COLO829 (cell line): ENCODE data around the gene LRRK1.

ENCODE experiments used
- DNase-seq: peaks from one replicate; pipeline ENCODE4 v3.0.0; 2012; ENCODE audit warnings: low spot score

Gene LRRK1

DNA sequence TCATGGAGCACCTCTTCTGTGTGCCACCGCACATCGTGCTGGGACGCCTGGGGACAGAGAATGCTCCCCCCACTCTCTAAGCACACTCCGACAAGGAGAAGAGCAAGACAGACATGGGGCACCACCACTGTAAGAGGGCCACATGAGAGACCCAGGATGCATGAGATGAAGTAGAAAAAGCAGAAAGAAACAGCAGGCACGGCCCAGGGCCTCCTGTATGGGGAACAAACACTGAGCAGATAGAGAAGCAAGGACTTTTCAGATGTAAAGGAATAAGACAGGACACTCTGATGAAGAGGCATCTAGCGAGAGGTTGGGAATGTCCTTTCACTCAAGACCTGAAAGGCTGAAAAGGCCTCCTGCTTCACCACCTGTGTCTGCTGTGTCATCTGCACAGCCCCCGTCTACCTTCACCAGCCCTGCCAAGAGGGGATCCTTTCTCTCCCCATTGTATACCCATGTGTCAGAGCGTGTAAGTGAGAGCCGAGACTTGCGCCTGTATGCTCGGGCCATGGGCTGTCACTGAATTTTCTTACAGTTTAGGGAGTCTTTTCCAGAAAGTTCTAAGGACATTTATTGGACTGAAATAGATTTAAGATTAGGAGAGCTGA is 125.6 kb downstream of the LRRK1 start:
- DNase-seq: no peak

DNA sequence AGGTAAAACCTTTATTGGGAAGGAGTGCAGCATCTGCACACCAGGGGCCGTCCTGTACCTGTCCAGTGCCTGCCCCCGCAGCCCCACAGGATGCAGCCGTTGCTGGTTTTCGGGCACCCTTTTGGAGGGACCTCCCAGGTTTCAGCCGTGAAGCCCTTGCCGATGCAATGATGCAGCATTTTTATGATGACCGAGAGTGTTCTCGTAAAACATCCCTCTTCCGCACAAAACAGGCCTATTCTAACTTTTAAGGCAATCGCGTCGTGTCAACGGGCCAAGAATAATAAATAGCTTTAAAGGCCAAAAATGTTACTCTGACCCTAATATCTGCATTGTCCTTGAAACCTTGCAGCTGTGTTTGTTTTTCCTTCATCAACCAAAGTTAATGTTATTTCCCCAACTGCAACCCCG is 126.1 kb downstream of the LRRK1 start:
- no peak for DNase-seq

DNA sequence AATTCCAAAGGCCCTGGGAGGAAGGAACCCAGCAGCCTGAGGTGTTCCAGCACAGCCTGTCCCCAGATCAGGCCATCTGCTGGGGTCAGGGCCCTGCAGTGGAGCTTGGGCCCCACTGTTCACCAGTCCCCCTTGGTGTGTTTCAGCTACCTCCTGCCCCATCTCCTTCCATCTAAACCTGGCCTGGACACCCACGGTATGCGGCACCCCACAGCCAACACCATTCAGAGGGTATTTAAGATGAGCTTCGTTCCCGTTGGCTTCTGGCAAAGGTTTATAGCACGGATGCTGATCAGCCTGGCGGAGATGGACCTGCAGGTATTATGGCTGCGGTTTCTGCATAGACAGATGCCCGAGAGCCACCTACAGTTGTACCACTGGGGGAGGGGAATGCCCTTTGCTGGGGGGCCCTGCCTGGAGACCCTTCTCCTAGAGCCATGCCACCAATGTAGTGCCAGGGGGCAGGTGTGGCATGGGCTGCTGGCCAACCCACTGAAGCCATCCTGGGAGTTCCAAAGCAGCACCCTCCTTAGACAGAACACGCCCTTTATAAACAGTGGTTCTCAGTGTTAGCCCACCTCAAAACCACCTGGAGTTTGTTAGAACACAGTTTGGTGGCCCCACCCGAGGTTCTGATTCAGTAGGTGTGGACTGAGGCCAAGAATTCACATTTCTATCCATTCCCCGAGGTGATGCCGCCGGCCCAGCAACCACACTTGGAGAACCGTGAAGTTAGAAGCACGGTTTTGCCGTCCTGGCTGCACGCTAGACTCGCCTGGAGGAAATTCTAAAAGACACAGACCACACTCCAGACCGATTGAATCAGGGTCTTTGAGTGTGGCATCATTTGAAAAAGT is 126.9 kb downstream of the LRRK1 start:
- no peak for DNase-seq

DNA sequence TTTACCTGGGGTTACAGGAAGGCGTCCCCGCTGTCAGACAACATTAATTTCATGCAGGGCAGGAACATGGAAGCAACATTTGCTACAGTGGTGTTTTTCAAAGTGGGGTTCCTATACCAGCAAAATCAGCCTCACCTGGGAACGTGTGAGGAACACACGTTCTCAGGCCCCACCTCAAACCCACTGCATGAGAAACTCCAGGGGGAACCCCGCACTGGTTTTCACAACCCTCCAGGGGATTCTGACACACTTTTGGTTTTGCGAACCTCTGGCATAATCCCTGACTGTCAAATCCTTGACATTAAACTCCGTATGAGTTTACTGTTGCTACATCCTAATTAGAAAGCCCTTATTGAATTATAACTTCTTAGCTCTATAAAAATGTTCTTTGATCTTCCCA is 127.7 kb downstream of the LRRK1 start:
- DNase-seq: no peak

DNA sequence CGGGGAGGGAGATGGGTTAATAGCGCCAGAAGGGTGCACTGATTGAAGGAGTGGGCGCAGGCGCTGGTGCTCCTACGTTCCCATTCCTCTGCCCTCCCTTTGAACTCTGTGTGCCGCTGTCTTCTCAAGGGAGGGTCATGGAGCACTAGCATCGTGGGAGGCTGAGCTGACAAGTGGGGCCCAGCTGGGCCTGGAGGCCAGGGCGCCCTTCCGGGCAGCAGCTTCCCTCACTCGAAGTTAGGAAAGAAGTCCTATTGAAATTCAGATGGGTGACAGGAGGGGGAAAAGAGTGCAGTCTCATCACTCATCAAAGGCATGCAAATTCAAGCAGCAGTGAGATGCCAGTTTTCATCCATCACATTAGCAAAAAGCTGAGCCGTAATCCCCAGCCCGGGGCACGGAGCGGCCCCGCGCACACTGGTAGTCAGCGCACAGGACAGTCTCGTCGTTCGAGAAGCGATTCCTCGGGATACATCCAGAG is 128.2 kb downstream of the LRRK1 start:
- no peak for DNase-seq

DNA sequence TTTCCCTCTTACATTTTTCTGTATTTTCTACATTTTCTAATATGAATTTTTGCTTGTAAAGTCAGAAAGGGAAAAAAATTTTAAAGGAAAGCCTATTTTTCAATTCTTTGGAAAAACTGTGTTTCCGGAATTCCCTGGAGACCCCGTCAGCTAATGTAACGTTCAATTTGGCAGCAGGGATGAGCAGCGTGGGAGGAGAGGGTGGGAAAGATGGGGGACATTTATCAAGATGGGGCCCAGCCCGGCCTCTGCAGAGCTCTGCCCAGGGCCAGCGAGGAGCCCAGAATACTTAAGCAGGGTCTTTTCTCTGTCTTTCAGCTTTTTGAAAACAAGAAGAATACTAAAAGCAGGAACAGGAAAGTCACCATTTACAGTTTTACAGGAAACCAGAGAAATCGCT is 129.0 kb downstream of the LRRK1 start:
- no peak for DNase-seq

DNA sequence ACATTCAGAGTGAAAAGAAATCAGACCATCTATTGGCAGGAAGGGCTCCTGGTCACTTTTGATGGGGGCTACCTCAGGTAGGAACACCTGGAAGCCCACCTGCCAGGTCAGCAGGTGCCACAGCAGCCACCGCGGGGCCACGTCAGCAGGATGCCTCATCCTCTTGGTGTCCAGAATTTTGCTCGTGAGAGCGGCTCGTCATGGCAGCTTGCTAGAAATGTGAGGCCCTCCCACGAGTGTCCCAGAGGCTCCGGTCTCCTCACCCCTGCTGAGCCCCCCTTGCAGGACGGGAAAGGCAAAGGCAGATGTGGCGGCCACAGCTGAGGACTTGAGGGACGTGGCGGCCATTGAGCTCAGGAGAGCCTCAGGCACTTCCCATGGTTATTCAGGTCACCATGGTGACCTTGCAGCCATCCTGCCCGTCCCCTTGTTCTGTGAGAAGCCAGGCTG is 129.4 kb downstream of the LRRK1 start:
- DNase-seq: no peak

DNA sequence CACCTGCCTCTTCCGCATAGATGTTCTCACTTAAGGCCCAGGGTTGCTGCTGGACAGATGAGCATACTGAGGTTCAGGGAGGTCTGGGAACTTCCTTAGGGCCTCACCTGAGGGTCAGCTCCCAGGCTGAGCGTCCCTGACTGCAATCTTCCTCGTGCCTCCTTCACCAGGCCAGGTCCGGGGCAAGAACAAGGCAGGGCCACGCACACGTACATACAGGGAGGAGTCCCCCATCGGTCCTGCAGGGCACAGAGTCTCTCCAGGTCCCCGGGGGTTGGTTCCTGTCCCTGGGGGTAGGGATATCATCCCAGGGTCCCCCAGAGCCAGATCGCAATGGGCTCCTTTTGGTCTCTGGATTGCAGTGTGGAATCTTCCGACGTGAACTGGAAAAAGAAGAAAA is 130.1 kb downstream of the LRRK1 start:
- DNase-seq: no peak

DNA sequence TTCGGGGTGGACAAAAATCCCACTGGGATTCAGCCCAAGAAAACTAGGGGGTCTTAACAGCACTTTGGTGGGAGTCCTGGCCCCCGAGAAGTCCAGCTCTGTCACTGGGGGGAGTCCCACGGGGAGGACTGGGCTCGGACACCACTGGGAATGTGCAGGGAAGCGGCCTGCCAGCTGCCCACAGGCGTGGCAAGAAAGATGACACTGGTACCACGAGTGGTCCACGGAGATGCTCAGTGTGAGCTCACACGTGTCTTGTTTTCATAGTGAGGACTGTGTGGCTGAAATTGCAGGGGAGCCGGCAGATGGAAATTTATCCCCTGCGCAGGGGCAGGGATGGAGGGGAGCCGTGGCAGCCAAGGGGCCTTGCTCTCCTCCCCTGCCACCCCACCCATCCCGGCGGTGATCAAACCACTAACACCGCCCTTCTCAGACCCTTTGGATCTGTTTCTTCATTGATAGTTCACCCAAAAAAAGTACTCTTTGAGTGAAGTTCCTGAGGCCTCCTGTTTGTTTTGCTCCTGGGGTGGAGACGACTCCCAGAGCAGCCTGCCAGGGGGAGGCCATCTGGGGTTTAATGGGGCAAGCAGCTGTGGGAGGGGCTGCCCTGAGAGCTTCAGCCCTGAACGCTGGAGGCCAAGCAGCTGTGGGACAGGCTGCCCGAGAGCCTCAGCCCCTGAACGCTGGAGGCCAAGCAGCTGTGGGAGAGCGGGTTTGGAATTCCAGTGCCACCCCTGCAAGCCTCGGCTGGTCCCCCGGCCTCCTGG is 130.9 kb downstream of the LRRK1 start:
- no peak for DNase-seq

DNA sequence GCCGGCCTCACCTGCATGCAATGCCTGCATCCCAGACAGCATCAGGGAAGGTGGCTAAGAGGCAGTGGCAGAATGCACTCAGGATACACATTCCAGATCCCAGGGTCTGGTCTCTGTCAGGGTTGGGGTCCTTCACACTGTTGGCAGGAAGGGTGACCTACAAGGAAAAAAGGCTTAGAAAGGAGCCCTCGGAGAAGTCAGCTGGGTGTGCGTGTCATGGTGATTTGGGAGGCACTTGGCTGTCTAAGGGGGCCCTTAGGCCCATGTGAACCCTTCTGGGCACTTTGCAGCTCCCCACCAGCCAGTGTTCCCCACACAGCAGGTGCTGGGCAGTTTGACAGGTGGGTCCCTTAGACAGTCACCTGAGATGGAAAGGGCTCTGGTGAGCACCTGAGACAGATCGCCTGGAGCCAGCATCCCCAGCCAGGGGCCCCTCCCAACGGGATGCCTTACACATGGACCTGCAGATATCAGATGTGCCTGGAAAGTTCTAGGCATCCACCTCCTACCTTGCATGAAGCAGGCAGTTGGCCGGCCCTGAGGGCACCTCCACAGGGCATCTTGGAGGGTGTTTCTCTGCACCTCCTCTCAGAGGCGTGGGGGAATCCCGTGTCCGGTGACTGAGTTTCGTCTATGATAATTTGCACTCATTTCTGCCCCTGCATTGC is 131.6 kb downstream of the LRRK1 start:
- DNase-seq: no peak

DNA sequence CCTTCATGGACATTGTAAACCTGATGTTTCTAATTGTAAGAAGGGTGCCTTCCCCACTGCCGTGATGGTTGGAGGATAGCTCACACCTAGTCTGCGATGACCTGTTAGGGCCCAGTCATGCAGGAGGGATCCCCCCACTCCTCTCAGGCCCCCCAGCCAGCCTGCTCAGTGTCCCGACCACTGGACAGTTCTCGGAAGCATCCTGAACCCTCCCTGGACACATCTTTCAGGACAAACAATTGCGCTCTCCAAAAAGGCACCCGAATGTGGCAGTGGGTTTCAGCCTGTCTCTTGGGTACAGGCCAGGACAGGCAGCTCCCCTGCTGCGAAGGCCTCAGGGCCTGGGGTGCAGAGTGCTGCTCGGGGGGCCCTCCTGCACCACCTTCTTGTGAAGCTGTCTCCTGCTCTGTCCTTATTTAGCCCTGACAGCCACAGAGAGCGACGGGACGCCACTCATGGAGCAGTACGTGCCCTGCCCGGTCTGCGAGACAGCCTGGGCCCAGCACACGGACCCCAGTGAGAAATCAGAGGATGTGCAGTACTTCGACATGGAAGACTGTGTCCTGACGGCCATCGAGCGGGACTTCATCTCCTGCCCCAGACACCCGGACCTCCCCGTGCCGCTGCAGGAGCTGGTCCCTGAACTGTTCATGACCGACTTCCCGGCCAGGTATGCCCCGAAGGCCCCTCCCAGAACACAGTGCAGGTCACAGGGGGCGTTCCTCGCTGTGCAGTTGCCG is 132.3 kb downstream of the LRRK1 start:
- DNase-seq: no peak

DNA sequence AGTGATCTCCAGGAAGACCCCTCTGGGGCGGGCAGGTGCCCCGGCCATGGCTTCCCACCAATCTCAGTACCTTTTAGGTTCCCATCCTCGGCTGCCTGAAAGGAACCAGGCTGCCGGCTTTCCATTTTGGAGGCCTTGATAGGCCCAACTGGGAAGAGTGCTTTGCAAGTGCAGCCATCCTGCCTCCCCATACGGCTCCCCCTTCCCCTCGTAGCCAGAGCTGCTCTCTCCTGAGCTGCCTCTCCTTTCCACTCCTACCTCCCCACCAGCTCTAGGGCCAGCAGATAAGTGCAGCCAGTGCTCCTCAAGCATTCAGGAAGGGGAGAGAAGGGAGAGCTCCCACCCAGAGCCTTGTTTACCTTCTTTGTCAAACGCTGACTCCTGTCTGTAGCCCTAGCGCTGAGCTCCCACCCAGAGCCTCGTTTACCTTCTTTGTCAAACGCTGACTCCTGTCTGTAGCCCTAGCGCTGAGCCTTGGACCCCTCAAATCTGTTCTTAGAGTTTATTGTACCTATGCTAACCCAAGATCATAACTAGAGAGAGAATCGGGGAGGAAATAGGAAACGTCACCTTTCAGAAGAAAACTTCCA is 133.0 kb downstream of the LRRK1 start:
- DNase-seq: no peak

DNA sequence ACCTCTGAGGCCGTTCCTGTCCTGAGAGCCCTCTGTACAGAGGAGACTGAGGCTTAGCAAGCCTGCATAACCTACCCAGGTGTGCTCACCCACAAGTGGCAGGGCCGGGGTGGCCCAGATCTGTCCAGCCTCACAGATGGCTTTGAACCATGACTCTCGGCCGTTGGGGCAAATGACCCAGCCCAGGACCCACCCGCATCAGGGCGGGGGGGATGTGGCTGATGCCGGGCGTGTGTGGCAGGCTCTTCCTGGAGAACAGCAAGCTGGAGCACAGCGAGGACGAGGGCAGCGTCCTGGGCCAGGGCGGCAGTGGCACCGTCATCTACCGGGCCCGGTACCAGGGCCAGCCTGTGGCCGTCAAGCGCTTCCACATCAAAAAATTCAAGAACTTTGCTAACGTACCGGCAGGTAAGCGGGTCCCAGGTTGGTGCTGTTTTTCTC is 133.5 kb downstream of the LRRK1 start:
- no peak for DNase-seq

DNA sequence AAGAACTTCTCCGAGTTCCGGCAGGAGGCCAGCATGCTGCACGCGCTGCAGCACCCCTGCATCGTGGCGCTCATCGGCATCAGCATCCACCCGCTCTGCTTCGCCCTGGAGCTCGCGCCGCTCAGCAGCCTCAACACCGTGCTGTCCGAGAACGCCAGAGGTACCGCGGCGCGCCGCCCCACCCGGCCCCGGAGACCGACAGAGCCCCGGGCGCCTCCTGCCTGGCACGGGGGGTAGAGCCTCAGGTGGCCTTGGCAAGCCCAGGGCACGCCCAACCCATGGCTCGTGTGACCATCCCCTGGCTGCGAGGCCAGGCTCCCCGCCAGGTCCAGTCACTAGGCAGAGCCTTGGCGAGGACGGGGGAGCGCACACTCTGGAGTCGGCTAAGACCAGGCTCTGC is 134.1 kb downstream of the LRRK1 start:
- DNase-seq: no peak

DNA sequence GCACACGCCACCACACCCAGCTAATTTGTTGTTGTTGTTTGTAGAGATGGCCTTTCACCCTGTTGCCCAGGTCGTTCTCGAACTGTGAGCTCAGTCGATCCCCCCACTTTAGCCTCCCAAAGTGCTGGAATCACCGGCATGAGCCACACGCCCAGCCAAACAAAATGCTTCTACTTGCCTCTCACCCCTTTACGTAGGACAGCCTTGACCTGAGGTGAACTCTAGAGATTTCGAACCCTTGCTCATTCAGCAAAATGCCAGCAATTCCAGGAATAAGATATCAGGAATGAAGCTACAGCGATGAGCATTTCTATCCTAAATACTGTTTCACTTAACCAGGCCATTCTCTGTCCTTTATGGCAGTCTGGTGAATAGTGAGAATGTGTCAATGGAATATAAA is 135.0 kb downstream of the LRRK1 start:
- DNase-seq: no peak

DNA sequence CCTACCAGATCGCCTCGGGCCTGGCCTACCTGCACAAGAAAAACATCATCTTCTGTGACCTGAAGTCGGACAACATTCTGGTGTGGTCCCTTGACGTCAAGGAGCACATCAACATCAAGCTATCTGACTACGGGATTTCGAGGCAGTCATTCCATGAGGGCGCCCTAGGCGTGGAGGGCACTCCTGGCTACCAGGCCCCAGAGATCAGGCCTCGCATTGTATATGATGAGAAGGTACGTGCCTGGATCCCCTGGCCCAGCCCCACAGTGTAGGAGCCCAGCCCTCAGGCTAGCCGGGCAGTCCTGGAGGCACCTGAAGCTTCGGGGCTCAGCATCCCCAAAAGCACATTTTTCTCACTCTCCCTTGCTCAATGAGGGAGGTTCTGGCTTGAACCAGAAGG is 135.8 kb downstream of the LRRK1 start:
- no peak for DNase-seq

DNA sequence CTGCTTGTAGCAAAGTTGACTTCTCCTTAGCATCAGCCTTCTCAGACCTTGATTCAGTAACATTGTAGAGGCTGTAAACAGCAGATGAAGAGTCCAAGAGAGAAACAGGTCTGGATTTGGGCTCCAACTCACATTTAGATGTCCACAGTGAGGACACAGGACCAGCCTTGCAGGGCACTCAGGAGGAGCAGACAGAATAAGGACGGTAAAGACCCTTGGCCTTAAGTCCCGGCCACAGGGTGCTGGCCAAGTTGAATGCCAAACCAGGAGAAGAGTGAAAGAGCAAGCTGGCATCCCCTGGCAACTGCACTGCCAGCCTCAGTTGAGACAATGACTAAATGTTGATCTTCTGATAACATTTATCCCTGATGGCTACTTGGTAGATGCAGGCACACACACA is 136.3 kb downstream of the LRRK1 start:
- no peak for DNase-seq

DNA sequence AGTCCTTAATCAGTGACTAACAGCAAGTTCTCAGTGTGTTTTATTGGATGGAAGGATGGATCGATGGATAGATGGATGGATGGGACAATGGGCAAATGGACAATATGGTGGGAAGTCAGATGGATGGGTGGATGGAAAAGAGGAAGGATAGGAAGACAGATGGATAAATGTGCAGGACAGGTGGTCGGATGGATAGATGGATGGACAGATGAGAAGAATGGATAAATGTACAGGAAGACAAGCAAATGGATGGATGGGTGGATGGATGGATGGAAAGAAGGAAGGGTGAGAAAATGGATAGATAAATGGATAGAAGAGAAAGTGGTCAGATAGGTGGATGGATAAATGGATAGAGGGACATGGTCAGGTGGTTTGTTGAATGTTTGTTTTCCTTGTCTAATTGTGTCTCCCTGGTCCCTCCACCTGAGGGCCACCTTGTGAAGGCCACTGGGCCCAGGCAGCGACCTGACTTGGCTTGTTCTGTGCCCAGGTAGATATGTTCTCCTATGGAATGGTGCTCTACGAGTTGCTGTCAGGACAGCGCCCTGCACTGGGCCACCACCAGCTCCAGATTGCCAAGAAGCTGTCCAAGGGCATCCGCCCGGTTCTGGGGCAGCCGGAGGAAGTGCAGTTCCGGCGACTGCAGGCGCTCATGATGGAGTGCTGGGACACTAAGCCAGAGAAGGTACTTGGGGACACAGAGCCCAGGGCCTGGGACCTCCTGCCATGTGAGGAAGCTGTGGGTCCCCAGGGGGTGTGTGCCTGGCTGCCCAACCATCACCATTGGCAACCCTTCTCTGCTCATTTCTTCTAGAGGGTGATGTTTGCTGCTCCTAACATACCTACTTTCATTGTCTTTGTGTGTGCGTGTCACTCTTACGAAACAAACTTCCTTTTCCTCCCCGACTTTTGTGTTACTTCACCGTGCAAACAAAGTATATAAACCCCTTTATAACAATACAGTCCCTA is 137.5 kb downstream of the LRRK1 start:
- DNase-seq: no peak

DNA sequence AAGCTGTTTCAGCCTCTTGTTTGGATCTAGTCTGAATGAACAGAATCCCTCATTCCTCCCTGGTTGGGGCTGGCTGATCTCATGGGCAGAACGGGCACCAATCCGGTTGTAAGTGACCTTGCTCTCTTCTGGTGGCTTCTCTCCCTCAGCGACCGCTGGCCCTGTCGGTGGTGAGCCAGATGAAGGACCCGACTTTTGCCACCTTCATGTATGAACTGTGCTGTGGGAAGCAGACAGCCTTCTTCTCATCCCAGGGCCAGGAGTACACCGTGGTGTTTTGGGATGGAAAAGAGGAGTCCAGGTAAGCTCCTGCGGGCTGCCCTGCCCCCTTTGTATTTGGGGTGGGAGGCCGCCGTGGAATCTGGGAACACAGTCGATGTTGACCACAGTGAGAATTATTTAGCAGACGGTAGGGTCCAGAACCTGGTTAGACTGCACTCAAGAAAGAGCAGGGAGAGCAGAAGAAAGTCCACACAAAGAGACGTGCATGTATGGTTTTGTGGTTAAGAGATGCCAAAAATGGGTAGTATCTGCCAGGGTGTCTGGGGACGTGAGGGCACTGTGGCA is 138.8 kb downstream of the LRRK1 start:
- DNase-seq: no peak

DNA sequence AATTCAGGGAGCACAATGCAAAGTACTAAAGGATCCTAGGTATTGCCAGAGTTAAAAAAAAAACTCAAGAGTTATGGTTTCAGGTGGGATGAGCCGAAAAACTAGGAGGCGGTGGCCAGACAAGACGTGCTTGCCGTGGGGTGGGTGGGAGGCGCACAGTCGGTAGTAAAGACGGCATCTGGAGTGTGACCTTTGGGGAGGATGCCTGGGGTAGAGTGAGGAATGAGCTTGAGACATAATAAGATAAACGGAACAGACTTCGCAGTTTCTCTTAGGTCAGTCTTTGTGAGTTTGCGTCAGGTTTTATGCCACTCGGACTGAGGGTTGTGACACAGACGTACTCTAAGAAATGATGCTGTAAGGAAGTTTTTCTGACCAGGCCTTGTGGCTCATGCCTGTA is 139.6 kb downstream of the LRRK1 start:
- DNase-seq: no peak
